ENCODE results near the gene PEPD.

Gene PEPD

DNA sequence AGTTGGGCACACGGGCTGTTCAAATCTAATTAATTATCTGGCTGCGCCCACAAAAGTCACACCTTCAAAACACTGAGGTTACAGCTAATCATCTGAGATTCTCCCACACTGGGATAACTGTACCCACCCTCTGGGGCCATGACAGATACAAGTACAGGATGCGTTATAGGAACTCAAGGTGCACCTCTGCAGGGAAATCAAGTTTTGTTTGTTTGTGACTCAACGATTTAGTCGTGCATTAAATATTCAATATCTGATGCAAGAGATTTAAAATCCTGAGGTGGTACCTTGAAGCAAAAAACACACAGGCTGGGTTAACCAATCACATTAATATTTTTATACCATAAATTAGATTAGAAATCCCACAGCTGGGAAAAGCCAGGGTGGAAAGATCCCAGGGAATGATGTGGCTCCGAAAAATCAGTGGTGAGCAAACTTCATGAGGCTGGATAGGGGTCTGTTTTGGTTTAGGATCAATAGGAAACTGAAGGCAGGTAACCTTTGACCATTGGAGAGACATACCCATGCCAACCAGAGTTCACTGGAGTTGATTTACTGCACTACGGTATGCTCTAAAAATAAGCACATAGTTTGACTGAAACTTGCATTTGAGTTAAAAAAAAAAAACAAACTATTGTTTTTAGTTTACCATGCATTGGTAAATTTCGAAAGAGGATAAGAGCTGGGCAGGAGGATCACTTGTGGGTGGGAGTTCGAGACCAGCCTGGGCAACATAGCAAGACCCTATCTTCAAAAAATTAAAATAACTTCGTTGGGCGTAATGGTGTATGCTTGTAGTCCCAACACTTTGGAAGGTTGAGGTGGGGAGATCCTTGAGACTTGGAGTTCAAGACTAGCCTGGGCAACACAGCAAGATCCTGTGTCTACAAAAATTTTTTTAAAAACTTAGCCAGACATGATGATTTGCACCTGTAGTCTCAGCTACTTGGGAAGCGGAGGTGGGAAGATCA lies 172.0 kb downstream of the PEPD start:
- DNase-seq: no peak

GRCh38 chr19:33348301-33349010 lies 173.1 kb downstream of the PEPD start:
- DNase-seq: no peak

- no peak for DNase-seq
These were observed 174.3 kb downstream of the PEPD start for GRCh38 chr19:33347300-33347699.

DNA sequence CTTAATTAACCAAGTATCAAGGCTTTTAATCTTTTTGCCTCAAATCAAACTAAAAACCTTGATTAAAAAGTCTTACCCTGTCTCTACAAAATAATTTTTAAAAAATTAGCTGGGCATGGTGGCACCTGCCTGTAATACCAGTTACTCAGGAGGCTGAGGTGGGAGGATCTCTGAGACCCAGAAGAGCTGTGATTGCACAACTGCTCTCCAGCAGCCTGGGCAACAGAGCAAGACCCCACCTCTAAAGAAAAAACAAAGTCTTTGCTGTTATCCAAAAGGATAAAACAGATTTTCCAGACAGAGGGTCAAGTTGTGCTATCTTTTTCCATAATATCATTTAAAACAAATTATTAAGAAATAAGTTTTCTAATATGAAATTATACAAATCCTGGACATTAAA lies 174.9 kb downstream of the PEPD start:
- DNase-seq: no peak

- no peak for DNase-seq
These were observed 176.4 kb downstream of the PEPD start for GRCh38 chr19:33345163-33345562.

- no peak for DNase-seq
These were observed 177.0 kb downstream of the PEPD start for GRCh38 chr19:33344573-33344925.

GRCh38 chr19:33343859-33344572 lies 177.6 kb downstream of the PEPD start:
- no peak for DNase-seq

DNA sequence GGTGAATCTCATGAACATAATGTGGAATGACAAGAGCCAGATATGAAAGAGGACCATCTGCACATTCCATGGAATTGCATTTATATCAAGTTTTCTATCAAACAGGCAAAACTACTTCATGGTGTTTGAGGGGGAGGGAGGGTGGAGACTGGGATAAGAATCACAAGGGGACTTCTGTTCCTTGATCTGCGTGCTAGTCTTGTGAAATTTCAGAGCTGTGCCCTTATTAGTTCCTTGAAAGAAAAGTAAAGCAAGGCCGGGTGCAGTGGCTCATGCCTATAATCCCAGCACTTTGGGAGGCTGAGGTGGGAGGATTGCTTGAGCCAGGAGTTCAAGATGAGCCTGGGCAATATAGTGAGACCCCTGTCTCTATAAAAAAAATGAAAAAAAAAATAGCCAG lies 178.3 kb downstream of the PEPD start:
- DNase-seq: no peak

DNA sequence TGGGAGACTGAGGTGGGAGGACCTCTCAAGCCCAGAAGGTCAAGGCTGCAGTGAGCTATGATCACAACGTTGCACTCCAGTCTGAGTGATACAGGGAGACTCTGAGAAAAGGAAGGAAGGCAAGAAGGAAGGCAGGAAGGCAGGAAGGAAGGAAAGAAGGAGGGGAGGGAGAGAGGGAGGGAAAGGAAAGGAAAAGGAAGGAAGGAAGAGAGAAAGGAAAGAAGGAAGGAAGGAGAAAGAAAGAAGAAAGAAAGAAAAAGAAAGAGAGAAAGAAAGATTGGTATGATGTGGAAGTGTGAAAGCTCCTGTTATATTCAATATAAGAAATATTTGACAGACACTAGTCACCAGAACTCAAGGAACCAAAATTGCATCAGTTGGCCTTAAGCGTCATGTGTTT lies 180.6 kb downstream of the PEPD start:
- no peak for DNase-seq

GRCh38 chr19:33339016-33339984 lies 182.3 kb downstream of the PEPD start:
- no peak for DNase-seq
